Measurements from ENCODE around the gene PLXNA2.

DNA sequence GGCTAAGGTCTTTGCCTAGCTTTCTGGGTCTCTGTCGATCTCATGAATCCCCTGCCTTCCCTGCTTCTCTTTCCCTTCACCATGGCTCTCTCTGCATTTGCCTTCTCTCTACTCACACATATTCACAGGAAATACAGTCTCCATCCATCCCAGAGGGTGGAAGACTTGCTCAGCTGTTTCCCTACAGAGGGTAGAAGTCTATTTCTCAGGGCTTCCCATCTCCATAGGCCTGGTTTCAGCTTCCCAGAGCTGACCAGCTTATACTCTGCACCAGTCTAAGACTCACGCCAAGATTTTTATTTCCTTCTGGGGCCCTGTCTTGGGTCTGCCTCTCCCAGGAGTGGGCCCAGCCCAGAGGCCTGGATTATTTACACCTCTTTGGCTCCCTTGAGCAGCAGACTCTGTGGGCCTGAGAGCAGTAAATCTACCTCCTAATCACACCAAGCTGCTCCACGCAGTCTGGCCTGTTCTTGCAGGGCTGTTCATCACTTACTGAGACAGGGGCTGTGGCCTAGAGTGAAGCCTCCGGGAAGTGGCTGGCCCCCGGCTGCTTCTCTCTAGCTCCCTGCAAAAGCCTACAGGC, 102.5 kb downstream of the PLXNA2 start:
- TF ChIP-seq, protein P1, sequence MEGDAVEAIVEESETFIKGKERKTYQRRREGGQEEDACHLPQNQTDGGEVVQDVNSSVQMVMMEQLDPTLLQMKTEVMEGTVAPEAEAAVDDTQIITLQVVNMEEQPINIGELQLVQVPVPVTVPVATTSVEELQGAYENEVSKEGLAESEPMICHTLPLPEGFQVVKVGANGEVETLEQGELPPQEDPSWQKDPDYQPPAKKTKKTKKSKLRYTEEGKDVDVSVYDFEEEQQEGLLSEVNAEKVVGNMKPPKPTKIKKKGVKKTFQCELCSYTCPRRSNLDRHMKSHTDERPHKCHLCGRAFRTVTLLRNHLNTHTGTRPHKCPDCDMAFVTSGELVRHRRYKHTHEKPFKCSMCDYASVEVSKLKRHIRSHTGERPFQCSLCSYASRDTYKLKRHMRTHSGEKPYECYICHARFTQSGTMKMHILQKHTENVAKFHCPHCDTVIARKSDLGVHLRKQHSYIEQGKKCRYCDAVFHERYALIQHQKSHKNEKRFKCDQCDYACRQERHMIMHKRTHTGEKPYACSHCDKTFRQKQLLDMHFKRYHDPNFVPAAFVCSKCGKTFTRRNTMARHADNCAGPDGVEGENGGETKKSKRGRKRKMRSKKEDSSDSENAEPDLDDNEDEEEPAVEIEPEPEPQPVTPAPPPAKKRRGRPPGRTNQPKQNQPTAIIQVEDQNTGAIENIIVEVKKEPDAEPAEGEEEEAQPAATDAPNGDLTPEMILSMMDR (IDR thresholded peaks at IDR 0.05; ENCODE audit: low read depth, low read length): no peak
- TF ChIP-seq EZH2phosphoT487 (IDR thresholded peaks at IDR 0.05; ENCODE audit: low read depth): no peak
